Progenitor cell of endocrine pancreas (in vitro differentiated cells): Measurements from ENCODE around the gene NOD2. TPM values are rescaled to one million over a fixed set of nuclear protein-coding genes. Genes with fewer than 3 reads are reported as not detected.

Experiments
- DNase-seq: peaks from one replicate; pipeline ENCODE4 v3.0.0; 2021; ENCODE audit warnings: low spot score; ENCODE audit not compliant: unreplicated experiment
- H3K27ac Mint-ChIP-seq: 2 replicates; pipeline ENCODE4 v1.8.0; 2021; ENCODE audit warnings: mild to moderate bottlenecking, moderate library complexity, mixed read lengths
- H3K27me3 Mint-ChIP-seq: 2 replicates; pipeline ENCODE4 v1.8.0; 2021; ENCODE audit warnings: mixed read lengths
- H3K36me3 Mint-ChIP-seq: 2 replicates; pipeline ENCODE4 v1.8.0; 2022; ENCODE audit warnings: mixed read lengths; ENCODE audit not compliant: insufficient read depth
- H3K4me1 Mint-ChIP-seq: 2 replicates; pipeline ENCODE4 v1.8.0; 2021; ENCODE audit warnings: low read depth, mixed read lengths
- H3K4me3 Mint-ChIP-seq: 2 replicates; pipeline ENCODE4 v1.8.0; 2021; ENCODE audit warnings: low read depth, mild to moderate bottlenecking, moderate library complexity, mixed read lengths
- H3K9me3 Mint-ChIP-seq: 2 replicates; pipeline ENCODE4 v1.8.0; 2021; ENCODE audit warnings: low read depth, mixed read lengths
- total RNA-seq: library from RNA; stranded (reverse); gene quantifications from 2 replicates; pipeline ENCODE4 v1.2.1, GENCODE V29; 2021
- TF ChIP-seq, protein P1 (sequence below): fragments of 200-600 bp; sonication (generic); IDR thresholded peaks from one replicate; pipeline ENCODE4 v1.5.0; 2021; ENCODE audit warnings: antibody characterized with exemption, mild to moderate bottlenecking; ENCODE audit not compliant: unreplicated experiment

Gene NOD2
- total RNA-seq, 1 donor from 2014 or later: not detected

DNA sequence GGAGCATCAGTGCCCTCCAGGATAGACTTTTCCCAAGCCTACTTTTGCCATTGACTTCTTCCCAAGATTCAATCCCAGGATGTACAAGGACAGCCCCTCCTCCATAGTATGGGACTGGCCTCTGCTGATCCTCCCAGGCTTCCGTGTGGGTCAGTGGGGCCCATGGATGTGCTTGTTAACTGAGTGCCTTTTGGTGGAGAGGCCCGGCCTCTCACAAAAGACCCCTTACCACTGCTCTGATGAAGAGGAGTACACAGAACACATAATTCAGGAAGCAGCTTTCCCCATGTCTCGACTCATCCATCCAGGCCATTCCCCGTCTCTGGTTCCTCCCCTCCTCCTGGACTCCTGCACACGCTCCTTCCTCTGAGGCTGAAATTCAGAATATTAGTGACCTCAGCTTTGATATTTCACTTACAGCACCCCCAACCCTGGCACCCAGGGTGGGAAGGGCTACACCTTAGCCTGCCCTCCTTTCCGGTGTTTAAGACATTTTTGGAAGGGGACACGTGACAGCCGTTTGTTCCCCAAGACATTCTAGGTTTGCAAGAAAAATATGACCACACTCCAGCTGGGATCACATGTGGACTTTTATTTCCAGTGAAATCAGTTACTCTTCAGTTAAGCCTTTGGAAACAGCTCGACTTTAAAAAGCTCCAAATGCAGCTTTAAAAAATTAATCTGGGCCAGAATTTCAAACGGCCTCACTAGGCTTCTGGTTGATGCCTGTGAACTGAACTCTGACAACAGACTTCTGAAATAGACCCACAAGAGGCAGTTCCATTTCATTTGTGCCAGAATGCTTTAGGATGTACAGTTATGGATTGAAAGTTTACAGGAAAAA lies 38.8 kb downstream of the NOD2 start:
- H3K27me3 Mint-ChIP-seq: peaks cover 18% of the 10 kb centered on the region
- no peak for DNase-seq
- H3K4me1 Mint-ChIP-seq: no peaks in the 10 kb centered on the region
- no peaks in the 10 kb centered on the region for H3K36me3 Mint-ChIP-seq
- H3K27ac Mint-ChIP-seq: no peak overlapping the region
- TF ChIP-seq, protein P1, sequence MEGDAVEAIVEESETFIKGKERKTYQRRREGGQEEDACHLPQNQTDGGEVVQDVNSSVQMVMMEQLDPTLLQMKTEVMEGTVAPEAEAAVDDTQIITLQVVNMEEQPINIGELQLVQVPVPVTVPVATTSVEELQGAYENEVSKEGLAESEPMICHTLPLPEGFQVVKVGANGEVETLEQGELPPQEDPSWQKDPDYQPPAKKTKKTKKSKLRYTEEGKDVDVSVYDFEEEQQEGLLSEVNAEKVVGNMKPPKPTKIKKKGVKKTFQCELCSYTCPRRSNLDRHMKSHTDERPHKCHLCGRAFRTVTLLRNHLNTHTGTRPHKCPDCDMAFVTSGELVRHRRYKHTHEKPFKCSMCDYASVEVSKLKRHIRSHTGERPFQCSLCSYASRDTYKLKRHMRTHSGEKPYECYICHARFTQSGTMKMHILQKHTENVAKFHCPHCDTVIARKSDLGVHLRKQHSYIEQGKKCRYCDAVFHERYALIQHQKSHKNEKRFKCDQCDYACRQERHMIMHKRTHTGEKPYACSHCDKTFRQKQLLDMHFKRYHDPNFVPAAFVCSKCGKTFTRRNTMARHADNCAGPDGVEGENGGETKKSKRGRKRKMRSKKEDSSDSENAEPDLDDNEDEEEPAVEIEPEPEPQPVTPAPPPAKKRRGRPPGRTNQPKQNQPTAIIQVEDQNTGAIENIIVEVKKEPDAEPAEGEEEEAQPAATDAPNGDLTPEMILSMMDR: no peak
- no peak overlapping the region for H3K4me3 Mint-ChIP-seq
- H3K9me3 Mint-ChIP-seq: peaks cover 4% of the 10 kb centered on the region

DNA sequence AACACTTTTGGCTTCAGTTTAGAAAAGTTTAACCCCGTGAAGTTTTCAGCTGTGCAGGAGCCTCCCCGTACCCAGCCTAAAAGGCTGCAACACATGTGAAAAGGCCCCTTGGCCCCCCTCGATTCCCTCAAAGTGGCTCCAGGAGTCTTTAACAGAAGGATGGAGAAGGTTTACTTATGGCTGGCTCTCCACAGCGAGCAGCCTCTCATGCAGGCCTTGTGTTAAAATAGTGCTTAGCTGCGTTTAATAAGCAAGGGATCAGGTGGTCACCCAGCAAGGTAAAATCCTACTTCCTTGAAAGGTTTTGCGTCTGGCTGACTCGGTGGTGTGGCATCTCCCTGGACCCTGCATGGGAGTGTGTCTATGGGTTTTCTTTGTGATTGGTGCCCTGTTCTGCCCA lies 40.1 kb downstream of the NOD2 start:
- no peak overlapping the region for H3K27ac Mint-ChIP-seq
- H3K27me3 Mint-ChIP-seq: peaks cover 27% of the 10 kb centered on the region
- no peaks in the 10 kb centered on the region for H3K4me1 Mint-ChIP-seq
- TF ChIP-seq, protein P1: no peak
- no peaks in the 10 kb centered on the region for H3K36me3 Mint-ChIP-seq
- H3K9me3 Mint-ChIP-seq: peaks cover 4% of the 10 kb centered on the region
- no peak for DNase-seq
- no peak overlapping the region for H3K4me3 Mint-ChIP-seq

GRCh38 chr16:50735629-50736122 lies 42.3 kb downstream of the NOD2 start:
- Mint-ChIP-seq H3K36me3 (no peaks in the 10 kb centered on the region), H3K27ac (no peak overlapping the region), H3K9me3 (no peaks in the 10 kb centered on the region), H3K27me3 (peaks cover 30% of the 10 kb centered on the region), H3K4me1 (no peaks in the 10 kb centered on the region), H3K4me3 (no peak overlapping the region)
- DNase-seq: no peak
- TF ChIP-seq, protein P1: no peak

- no peak for DNase-seq
- TF ChIP-seq, protein P1: no peak
- Mint-ChIP-seq H3K27me3 (peaks cover 30% of the 10 kb centered on the region), H3K4me1 (no peaks in the 10 kb centered on the region), H3K36me3 (no peaks in the 10 kb centered on the region), H3K27ac (no peak overlapping the region), H3K4me3 (no peak overlapping the region), H3K9me3 (no peaks in the 10 kb centered on the region)
Measured at GRCh38 chr16:50736448-50736847, 43.0 kb downstream of the NOD2 start.

DNA sequence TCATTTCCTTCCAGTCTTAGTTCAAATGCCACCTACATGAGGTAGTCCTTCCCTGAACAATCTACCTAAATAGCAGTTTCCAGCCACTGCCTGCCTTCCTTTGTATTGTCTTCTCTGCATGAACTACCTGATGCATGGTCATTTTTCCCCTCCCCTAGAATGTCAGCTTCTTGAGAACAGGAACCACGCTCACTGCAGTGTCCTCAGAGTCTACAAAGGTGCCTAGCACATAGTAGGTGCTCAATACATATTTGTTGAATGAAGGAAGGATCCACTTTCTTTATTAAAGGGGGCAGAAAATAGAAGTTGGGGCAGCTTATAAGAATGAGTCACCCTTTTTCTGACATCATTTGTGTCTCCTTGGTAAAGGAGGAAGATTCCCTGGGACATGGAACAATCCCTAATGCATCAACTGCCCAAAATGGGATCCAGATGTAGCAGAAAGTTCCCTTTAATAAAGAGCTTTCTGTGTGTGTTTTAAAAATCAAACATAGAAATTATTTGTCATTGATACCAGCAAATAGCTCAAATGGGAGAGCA lies 44.1 kb downstream of the NOD2 start:
- no peak overlapping the region for H3K4me3 Mint-ChIP-seq
- TF ChIP-seq, protein P1: no peak
- no peak overlapping the region for H3K27ac Mint-ChIP-seq
- H3K36me3 Mint-ChIP-seq: no peaks in the 10 kb centered on the region
- H3K9me3 Mint-ChIP-seq: no peaks in the 10 kb centered on the region
- DNase-seq: no peak
- H3K27me3 Mint-ChIP-seq: peaks cover 30% of the 10 kb centered on the region
- H3K4me1 Mint-ChIP-seq: no peaks in the 10 kb centered on the region
